GM13977 (cell line): ENCODE data around the gene TSBP1.

ENCODE experiments used
- DNase-seq: peaks from one replicate; pipeline ENCODE4 v3.0.0; 2012; ENCODE audit warnings: low spot score
- in situ Hi-C: fragments of 300-500 bp; cut with MboI; formaldehyde crosslinking; loops from one replicate; pipeline ENCODE4 v1.12.0; 2022; ENCODE audit warnings: low sequenced_read_pairs, low pct_unique_long_range_greater_than_20kb, mixed read lengths, inconsistent platforms; ENCODE audit not compliant: unreplicated experiment
- TF ChIP-seq, protein P1 (sequence below): IDR thresholded peaks from 2 replicates; pipeline ENCODE4 v1.5.1; 2012; ENCODE audit warnings: mild to moderate bottlenecking, control low read depth; ENCODE audit not compliant: insufficient read depth; ENCODE audit errors: extremely low read depth, missing control alignments

The TSBP1 gene

DNA sequence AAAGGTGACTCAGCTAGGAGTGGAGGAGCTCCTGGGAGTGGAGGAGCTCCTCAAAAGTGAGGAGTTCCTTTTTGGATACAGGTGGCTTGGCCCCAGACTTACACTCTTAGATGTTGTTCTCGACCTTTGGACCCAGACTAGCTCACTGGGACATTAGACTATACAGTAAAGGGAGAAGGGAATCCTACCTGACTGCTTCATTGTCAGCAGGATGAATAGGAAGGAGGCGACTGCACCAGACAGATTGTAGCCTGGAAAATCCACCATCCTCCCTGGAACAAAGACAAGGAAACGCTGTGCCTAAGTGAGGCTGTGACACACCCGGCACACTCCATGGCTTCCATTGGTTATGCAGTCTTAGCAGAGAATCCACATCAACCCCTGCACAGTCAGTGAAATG lies 35.2 kb upstream of the TSBP1 start, which contains the start of gene BTNL2:
TSS of gene BTNL2 (minus strand) at position 325 of the 400 bp plus-strand sequence. CDS start at position 267, 58 bp downstream.
- TF ChIP-seq, protein P1, sequence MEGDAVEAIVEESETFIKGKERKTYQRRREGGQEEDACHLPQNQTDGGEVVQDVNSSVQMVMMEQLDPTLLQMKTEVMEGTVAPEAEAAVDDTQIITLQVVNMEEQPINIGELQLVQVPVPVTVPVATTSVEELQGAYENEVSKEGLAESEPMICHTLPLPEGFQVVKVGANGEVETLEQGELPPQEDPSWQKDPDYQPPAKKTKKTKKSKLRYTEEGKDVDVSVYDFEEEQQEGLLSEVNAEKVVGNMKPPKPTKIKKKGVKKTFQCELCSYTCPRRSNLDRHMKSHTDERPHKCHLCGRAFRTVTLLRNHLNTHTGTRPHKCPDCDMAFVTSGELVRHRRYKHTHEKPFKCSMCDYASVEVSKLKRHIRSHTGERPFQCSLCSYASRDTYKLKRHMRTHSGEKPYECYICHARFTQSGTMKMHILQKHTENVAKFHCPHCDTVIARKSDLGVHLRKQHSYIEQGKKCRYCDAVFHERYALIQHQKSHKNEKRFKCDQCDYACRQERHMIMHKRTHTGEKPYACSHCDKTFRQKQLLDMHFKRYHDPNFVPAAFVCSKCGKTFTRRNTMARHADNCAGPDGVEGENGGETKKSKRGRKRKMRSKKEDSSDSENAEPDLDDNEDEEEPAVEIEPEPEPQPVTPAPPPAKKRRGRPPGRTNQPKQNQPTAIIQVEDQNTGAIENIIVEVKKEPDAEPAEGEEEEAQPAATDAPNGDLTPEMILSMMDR: no peak
- in situ Hi-C loops: no loop called here
- DNase-seq: no peak

GRCh38 chr6:32406197-32406596 lies 34.5 kb upstream of the TSBP1 start:
- TF ChIP-seq, protein P1: no peak
- in situ Hi-C loops: no loop called here
- no peak for DNase-seq

- TF ChIP-seq, protein P1: no peak
- no peak for DNase-seq
- in situ Hi-C loops: no loop called here
Measured at GRCh38 chr6:32405656-32406055, 34.0 kb upstream of the TSBP1 start.

DNA sequence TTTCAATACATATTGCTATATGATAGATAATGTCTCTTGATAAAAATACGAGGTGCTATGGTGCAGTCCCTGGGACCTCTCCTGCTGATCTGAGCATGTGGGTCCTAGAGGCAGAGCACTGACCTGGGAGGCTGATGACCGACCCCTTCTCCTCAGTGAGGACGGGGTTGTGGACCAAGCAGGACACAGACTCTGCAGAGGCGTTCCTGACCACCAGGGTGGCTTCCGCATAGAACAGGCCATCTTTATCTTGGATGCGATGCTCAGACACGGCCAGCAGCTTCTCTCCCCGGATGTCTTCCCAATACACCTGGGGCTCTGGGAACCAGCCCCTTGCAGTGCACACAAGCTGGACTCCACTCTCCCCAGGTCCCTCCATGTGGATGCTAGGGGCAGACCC lies 31.1 kb upstream of the TSBP1 start:
- in situ Hi-C loops: no loop called here
- TF ChIP-seq, protein P1: no peak
- no peak for DNase-seq

DNA sequence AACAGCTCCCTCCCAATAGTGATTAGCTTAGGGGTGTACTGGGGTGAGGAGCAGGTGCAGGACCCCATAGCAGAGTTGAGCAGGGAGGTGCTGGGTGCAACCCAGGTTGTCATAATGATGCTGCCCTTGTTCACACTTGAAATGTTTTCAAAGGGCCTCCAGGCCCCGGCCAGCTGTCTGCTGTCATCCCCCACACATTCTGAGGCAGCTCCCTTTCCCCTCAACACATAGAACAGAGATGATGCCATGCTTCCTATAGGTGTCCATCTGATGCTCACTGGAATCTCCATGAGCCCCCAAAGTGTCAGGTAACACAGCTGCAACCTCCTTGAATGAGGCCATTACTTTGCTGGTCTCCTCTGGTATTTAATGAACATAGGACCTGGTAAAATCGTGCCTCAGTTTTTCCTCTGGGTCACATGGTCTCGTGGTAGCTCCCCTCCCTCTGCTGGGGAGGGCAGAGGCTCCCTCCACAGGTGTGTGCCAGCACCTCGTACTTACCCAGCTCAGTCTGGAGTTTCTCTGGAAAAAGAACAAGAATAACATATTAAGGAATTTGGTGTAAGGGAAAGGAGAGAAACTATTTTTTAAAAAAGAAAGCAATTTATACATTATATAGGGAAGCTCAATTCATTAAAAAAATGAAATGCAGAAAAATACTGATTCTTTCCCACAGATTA lies 29.7 kb upstream of the TSBP1 start:
- no peak for DNase-seq
- TF ChIP-seq, protein P1: no peak
- in situ Hi-C loops: no loop called here

DNA sequence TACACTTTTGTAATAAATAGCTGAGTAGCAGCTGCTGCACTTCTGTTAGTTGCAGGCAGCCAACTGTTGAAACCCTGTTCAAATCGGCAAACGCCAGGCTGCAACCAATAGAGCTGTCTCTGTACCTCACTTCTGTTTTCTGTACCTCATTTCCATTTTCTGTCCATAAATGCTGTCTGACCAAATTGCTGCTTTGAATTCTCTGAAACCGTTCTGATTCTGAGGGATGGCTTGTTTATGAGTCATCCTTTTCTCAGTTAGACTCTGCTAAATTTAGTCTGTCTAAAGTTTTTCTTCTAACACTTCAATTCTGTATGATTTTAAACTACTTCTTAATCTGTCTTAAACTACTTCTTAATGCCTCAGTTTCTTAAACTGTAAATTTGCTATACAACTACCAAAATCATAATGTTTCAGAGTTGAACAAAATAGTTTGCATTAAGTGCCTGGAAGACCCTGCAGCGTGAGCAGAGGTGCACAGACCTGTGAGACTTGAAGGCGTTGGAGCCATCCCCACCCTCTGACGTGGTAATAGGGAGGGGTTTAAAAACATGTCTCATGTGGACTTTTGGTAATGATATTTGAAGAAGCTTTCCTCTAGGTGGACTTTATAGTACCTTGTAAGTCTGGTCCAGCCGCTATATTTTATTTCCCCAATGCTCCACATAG lies 25.7 kb upstream of the TSBP1 start:
- peak; percentile 64 for DNase-seq

More for the DNA sequence above, 25.7 kb upstream of the TSBP1 start:
- TF ChIP-seq, protein P1: no peak
- in situ Hi-C loops: loop anchor here (10.0 kb wide), 1 partner anchor 143 kb away; no protein-coding TSS in a partner anchor
